ENCODE measurements around the gene DAB1.

- TF ChIP-seq CTCF (IDR thresholded peaks at IDR 0.05; ENCODE audit: insufficient read depth, low read length, poor library complexity, severe bottlenecking): no peak
- TF ChIP-seq EZH2phosphoT487 (conservative IDR thresholded peaks at IDR 0.05; ENCODE audit: low read length): no peak
Measured at GRCh38 chr1:56979986-56980755, 443.7 kb downstream of the DAB1 start.
